HAP-1 (cell line): ENCODE data around the gene GATAD2A.

Source experiments
- DNase-seq, 2 experiments: peaks; one replicate each; pipeline ENCODE4 v3.0.0-alpha.2; 2016 to 2020; ENCODE audit warnings: low spot score in 2 of 2
- H3K27me3 ChIP-seq: fragments of 250-450 bp; sonication (Bioruptor Pico); 2 replicates; pipeline ENCODE4 v1.5.1; 2020; ENCODE audit warnings: low read depth, mild to moderate bottlenecking, moderate library complexity
- H3K36me3 ChIP-seq: fragments of 250-450 bp; sonication (Bioruptor Pico); replicated peaks from 2 replicates; pipeline ENCODE4 v1.5.1; 2020; ENCODE audit warnings: mild to moderate bottlenecking
- H3K4me1 ChIP-seq: fragments of 250-450 bp; sonication (Bioruptor Pico); 2 replicates; pipeline ENCODE4 v1.5.1; 2020; ENCODE audit warnings: mild to moderate bottlenecking
- H3K4me3 ChIP-seq: fragments of 250-450 bp; sonication (Bioruptor Pico); 2 replicates; pipeline ENCODE4 v1.5.1; 2020; ENCODE audit warnings: mild to moderate bottlenecking, moderate library complexity
- H3K9me3 ChIP-seq: fragments of 250-450 bp; sonication (Bioruptor Pico); 2 replicates; pipeline ENCODE4 v1.5.1; 2020; ENCODE audit warnings: mild to moderate bottlenecking, moderate library complexity
- in situ Hi-C: fragments of 300-500 bp; cut with MboI; formaldehyde crosslinking; loops from 3 replicates; pipeline ENCODE4 v1.14.3; 2020; ENCODE audit warnings: low sequenced_read_pairs, inconsistent platforms, mixed read lengths

The GATAD2A gene

DNA sequence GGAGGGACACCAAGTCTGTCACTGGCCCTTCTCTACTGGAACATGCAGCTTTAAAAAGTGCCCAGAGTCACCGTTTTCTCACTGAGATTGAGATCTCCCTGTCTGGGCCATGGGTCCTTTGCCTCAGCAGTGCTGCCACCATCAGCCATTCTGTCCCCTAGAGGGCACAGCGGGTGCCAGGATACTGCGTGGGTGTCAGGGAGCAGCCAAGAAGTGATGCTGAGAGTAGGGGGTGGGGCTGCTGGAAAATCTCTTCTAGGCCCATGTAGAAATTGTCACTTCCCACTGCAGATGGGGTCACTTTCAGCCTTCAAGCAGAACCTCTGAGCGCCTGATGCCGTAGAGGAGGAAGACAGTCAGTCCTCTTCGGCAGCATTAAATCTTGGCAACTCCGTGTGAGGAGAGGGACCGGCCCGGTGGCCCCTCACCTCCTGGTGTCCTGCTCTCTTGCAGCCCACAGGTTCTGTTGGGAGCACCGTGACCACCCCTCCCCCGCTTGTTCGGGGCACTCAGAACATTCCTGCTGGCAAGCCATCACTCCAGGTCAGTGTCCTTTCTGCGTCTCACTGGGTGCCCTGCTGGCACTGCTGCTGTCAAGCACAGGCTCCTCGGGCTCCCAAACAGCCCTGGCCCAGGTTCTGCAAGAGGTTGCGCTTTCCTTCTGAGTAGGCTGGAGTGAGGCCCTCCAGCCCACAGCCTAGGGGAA, 88.5 kb downstream of the GATAD2A start:
- H3K36me3 ChIP-seq: peaks cover 69% of the 10 kb centered on the region
- no peaks in the 10 kb centered on the region for H3K27me3 ChIP-seq
- DNase-seq: no peak
- H3K4me3 ChIP-seq: no peak overlapping the region
- in situ Hi-C loops: loop anchor here (5.0 kb wide), 1 partner anchor 132 kb away; no protein-coding TSS in a partner anchor
- peaks cover 1% of the 10 kb centered on the region for H3K4me1 ChIP-seq
- no peaks in the 10 kb centered on the region for H3K9me3 ChIP-seq

DNA sequence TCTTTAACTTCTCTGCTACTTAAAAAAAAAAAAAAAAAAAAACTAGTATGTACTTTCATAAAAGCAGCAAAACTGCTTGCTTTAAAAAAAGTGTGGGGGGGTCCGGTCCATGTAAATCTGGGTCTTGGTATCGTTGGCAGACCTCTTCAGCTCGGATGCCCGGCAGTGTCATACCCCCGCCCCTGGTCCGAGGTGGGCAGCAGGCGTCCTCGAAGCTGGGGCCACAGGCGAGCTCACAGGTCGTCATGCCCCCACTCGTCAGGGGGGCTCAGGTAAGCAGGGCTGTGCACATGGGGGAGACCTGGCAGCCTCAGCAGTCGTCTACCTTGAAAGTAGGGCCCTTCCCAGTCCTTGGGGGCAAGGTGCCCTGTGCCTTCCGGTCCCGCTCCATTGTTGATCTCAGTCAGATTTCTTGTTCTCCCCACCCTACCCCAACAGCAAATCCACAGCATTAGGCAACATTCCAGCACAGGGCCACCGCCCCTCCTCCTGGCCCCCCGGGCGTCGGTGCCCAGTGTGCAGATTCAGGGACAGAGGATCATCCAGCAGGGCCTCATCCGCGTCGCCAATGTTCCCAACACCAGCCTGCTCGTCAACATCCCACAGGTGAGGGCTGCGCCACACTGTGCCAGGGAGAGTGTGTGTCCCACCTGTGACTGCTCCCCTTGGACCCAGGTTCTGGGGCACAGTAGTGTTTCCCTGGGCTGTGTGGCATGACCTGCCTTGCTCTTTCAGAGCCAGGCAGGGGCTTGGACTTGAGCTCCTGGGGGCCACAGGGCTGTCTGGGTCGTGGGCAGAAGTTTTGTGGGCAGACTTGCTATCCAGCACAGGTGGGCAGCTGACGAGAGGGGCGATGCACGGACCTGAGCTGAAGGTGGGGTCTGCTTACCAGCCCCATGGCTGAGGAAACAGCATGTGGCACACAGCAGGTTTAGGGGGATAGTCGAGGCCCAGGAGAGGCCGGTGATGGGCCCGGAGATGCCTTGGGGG, 90.4 kb downstream of the GATAD2A start:
- in situ Hi-C loops: no loop called here
- no peaks in the 10 kb centered on the region for H3K27me3 ChIP-seq
- H3K4me3 ChIP-seq: no peak overlapping the region
- peaks cover 83% of the 10 kb centered on the region for H3K36me3 ChIP-seq
- no peak for DNase-seq
- no peaks in the 10 kb centered on the region for H3K4me1 ChIP-seq
- no peaks in the 10 kb centered on the region for H3K9me3 ChIP-seq

DNA sequence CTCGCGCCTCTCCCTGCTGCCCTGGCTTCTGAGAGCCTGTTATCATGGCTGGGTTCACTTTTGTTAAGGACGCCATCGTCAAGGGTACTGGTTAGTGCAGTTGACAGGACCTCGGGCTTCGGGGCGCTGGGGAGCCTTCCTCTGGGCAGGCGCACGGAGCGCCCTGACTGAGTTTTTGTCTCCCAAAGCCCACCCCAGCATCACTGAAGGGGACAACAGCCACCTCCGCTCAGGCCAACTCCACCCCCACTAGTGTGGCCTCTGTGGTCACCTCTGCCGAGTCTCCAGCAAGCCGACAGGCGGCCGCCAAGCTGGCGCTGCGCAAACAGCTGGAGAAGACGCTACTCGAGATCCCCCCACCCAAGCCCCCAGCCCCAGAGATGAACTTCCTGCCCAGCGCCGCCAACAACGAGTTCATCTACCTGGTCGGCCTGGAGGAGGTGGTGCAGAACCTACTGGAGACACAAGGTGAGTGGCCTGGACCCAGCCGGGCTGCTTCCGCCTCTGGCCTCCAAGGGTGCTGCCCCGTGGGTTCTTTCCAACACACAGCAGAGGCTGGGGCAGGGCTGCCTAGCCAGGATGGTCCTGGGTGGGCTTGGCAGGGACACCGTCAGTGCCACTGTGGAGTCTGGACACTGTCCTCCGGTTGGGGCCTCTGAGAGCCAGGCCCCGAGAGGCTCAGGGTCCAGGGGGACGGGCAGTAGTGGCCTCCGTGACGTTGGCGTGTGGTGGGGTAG, 92.9 kb downstream of the GATAD2A start:
- in situ Hi-C loops: no loop called here
- Histone ChIP-seq H3K9me3 (no peaks in the 10 kb centered on the region), H3K36me3 (peaks cover 88% of the 10 kb centered on the region), H3K4me3 (no peak overlapping the region), H3K27me3 (no peaks in the 10 kb centered on the region), H3K4me1 (no peaks in the 10 kb centered on the region)
- no peak for DNase-seq

DNA sequence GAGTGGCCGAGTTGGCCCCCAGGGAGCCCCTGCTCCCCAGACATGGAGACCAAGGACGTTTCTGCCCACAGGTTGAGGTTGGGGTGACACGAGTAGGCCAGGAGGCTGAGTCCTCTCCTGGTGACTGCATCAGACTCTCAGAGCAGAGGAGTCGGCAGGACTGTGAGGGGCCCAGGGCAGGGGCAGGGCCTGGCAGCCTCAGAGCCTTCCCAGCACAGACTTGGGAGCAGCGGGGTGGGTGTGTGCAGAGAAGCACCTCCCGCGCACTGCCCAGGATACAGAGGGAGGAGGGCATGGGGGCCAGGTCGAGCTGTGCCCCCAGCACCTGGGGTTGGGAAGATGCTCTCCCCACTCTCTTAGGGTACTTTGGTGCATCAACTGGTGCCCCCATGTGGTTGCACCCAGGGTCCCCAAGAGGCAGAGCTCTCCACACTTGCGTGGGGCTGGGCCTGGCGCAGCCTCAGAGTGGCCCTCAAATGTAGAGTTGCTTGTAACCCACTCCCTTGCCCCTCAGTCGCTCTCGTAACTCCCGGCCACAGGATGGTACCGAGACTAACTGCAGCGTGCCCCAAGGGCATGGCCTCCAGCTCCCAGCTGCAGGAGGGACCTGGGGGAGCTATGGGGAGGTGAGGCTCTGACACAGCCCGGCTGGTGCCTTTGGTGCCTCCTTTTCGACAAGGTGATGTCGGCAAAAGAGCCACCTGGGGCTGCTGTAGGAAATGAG, 94.0 kb downstream of the GATAD2A start:
- H3K4me3 ChIP-seq: no peak overlapping the region
- no peaks in the 10 kb centered on the region for H3K9me3 ChIP-seq
- no peak for DNase-seq
- H3K36me3 ChIP-seq: peaks cover 90% of the 10 kb centered on the region
- no peaks in the 10 kb centered on the region for H3K27me3 ChIP-seq
- in situ Hi-C loops: no loop called here
- no peaks in the 10 kb centered on the region for H3K4me1 ChIP-seq

GRCh38 chr19:19500975-19501644, 95.6 kb downstream of the GATAD2A start:
- in situ Hi-C loops: no loop called here
- Histone ChIP-seq H3K4me3 (no peak overlapping the region), H3K9me3 (no peaks in the 10 kb centered on the region), H3K4me1 (no peaks in the 10 kb centered on the region), H3K36me3 (peaks cover 93% of the 10 kb centered on the region), H3K27me3 (no peaks in the 10 kb centered on the region)
- DNase-seq: no peak

GRCh38 chr19:19501798-19502197, 96.3 kb downstream of the GATAD2A start:
- H3K4me3 ChIP-seq: no peak overlapping the region
- peaks cover 93% of the 10 kb centered on the region for H3K36me3 ChIP-seq
- in situ Hi-C loops: no loop called here
- no peaks in the 10 kb centered on the region for H3K9me3 ChIP-seq
- DNase-seq: no peak
- no peaks in the 10 kb centered on the region for H3K27me3 ChIP-seq
- H3K4me1 ChIP-seq: no peaks in the 10 kb centered on the region

DNA sequence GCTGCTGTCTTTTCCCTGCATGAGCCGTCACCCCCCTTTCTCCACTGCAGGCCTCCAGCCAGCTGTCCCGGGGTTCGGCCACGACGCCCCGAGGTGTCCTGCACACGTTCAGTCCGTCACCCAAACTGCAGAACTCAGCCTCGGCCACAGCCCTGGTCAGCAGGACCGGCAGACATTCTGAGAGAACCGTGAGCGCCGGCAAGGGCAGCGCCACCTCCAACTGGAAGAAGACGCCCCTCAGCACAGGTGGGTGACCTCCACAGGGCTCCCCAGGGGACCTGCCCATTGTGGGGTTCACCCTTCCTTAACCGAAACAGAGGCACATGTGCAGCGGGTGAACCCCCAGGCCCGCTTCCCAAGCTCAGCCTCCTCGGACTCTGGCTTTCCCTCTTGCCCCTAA, 96.8 kb downstream of the GATAD2A start:
- Histone ChIP-seq H3K9me3 (no peaks in the 10 kb centered on the region), H3K4me3 (no peak overlapping the region), H3K36me3 (peaks cover 89% of the 10 kb centered on the region), H3K27me3 (no peaks in the 10 kb centered on the region), H3K4me1 (no peaks in the 10 kb centered on the region)
- no peak for DNase-seq
- in situ Hi-C loops: no loop called here

GRCh38 chr19:19502808-19503602, 97.5 kb downstream of the GATAD2A start:
- Histone ChIP-seq H3K4me3 (no peak overlapping the region), H3K4me1 (no peaks in the 10 kb centered on the region), H3K9me3 (no peaks in the 10 kb centered on the region), H3K36me3 (peaks cover 83% of the 10 kb centered on the region), H3K27me3 (no peaks in the 10 kb centered on the region)
- in situ Hi-C loops: no loop called here
- DNase-seq: no peak

DNA sequence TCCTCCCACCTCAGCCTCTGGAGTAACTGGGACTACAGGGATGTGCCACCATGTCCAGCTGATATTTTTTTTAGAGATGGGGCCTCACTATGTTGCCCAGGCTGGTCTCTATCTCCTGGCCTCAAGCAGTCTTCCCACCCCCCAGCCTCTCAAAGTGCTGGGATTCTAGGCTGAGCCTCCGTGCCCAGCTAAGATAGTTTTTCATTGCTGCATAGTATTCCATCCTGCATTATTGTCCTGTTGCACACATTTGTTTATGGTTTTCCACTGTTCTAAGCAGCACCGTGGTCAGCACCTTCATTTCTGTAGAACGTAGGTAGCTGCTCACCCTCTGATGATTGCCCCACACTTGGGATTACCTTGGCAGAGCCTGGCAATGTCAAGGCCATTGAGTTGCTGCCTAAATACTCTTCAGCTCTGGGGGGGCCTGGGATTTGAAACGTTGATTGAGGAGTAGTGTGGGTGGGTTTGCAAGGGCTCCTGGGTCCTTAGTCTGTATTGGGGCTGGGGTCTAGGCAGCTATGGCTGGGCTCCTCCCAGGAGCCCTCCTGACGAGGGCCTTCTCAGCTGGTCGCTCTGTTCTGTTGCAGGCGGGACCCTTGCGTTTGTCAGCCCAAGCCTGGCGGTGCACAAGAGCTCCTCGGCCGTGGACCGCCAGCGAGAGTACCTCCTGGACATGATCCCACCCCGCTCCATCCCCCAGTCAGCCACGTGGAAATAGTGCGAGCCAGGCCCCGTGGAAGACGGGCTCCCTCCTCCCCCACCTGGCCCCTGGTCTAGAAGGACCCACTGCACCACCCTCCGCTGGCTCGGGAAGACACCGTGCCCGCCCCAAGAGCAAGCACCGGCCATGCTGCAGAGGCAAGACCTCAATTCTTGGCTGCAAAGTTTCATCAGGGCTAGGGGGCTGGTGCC, 99.5 kb downstream of the GATAD2A start:
- no peaks in the 10 kb centered on the region for H3K9me3 ChIP-seq
- no peak overlapping the region for H3K4me3 ChIP-seq
- no peaks in the 10 kb centered on the region for H3K4me1 ChIP-seq
- peaks cover 64% of the 10 kb centered on the region for H3K36me3 ChIP-seq
- DNase-seq: no peak
- H3K27me3 ChIP-seq: no peaks in the 10 kb centered on the region
- in situ Hi-C loops: no loop called here

DNA sequence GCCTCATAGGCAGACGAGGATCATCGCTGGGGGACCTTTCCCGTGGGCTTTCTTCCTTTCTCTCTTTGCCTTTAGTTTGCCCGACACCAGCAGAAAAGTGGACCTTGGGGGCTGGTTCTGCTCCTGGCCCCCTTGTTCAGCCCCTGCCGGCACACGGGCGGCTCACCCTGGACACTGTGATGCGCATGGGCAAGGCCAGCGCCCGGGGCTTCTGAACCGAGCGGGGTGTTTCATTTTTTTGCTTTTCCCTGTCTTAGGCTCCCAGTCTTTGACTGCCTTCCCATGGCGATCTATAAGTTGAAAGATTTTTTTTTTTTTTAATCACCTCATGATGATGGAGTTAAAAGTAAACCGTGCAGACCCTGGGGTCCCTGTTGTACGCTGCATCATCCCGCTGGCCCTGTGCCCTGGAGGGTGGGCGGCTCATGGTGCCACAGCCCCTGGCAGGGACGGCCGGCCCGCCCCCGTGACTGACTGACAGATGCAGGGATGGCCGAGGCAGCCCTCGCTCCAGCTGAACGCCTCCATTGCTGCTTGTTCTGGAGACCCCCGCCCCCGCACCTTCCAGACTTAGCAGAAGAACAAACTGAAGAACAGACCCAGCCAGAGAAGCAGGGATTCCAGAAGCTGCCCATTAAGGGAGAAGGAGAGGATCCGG, 100.3 kb downstream of the GATAD2A start:
- Histone ChIP-seq H3K4me3 (no peak overlapping the region), H3K27me3 (no peaks in the 10 kb centered on the region), H3K36me3 (peaks cover 58% of the 10 kb centered on the region), H3K9me3 (no peaks in the 10 kb centered on the region), H3K4me1 (no peaks in the 10 kb centered on the region)
- in situ Hi-C loops: no loop called here
- DNase-seq: no peak

- Histone ChIP-seq H3K36me3 (peaks cover 50% of the 10 kb centered on the region), H3K9me3 (no peaks in the 10 kb centered on the region), H3K27me3 (no peaks in the 10 kb centered on the region), H3K4me1 (no peaks in the 10 kb centered on the region), H3K4me3 (no peak overlapping the region)
- in situ Hi-C loops: no loop called here
- no peak for DNase-seq
Observed at GRCh38 chr19:19506592-19506991, 101.1 kb downstream of the GATAD2A start.
